Astrocyte (in vitro differentiated cells and primary cell): Measurements from ENCODE around the gene RAB36. TPM values are rescaled to one million over a fixed set of nuclear protein-coding genes. Genes with fewer than 3 reads are reported as not detected.

Experiments
- DNase-seq: peaks from one replicate; pipeline ENCODE4 v3.0.0-alpha.2; 2010; ENCODE audit warnings: low read depth
- FAIRE-seq: peaks from 2 replicates; lab custom pipeline; 2011; peaks lifted over from hg19 to GRCh38; lab: Jason Lieb, UNC
- H2AFZ ChIP-seq: 2 replicates; pipeline ENCODE4 v1.6.0; 2012; ENCODE audit warnings: low read depth, low read length, inconsistent platforms
- H3K27ac ChIP-seq: 2 replicates; pipeline ENCODE4 v1.5.1; 2011; ENCODE audit warnings: low read depth, low read length, inconsistent platforms
- H3K27me3 ChIP-seq: 2 replicates; pipeline ENCODE4 v1.6.0; 2011; ENCODE audit warnings: low read length, inconsistent platforms; ENCODE audit not compliant: insufficient read depth
- H3K36me3 ChIP-seq: 2 replicates; pipeline ENCODE4 v1.5.1; 2011; ENCODE audit warnings: low read length, inconsistent platforms; ENCODE audit not compliant: insufficient read depth
- H3K4me1 ChIP-seq: 2 replicates; pipeline ENCODE4 v1.5.1; 2011; ENCODE audit warnings: low read length, inconsistent platforms; ENCODE audit not compliant: insufficient read depth
- H3K4me2 ChIP-seq: 2 replicates; pipeline ENCODE4 v1.6.0; 2012; ENCODE audit warnings: low read length, inconsistent platforms
- H3K4me3 ChIP-seq: 2 replicates; pipeline ENCODE4 v1.5.1; 2011; ENCODE audit warnings: low read depth, mild to moderate bottlenecking, low read length, inconsistent platforms; ENCODE audit not compliant: insufficient read depth
- H3K79me2 ChIP-seq: 2 replicates; pipeline ENCODE4 v1.6.0; 2012; ENCODE audit warnings: mild to moderate bottlenecking, low read length, inconsistent platforms; ENCODE audit not compliant: insufficient read depth
- H3K9ac ChIP-seq: 2 replicates; pipeline ENCODE4 v1.6.0; 2012; ENCODE audit warnings: mild to moderate bottlenecking, low read length, inconsistent platforms
- H3K9me3 ChIP-seq: 2 replicates; pipeline ENCODE4 v1.5.1; 2012; ENCODE audit warnings: low read depth, mild to moderate bottlenecking, low read length, inconsistent platforms; ENCODE audit not compliant: insufficient read depth
- H4K20me1 ChIP-seq: 2 replicates; pipeline ENCODE4 v1.6.0; 2012; ENCODE audit warnings: low read length, inconsistent platforms; ENCODE audit not compliant: insufficient read depth
- H3K27ac Mint-ChIP-seq: one replicate; pipeline ENCODE4 v1.8.0; 2021; ENCODE audit warnings: mild to moderate bottlenecking, mixed read lengths; ENCODE audit not compliant: unreplicated experiment
- H3K27me3 Mint-ChIP-seq: one replicate; pipeline ENCODE4 v1.8.0; 2021; ENCODE audit warnings: low read depth, mixed read lengths; ENCODE audit not compliant: unreplicated experiment
- H3K36me3 Mint-ChIP-seq: one replicate; pipeline ENCODE4 v1.8.0; 2021; ENCODE audit warnings: low read depth, mixed read lengths; ENCODE audit not compliant: unreplicated experiment
- H3K4me1 Mint-ChIP-seq: one replicate; pipeline ENCODE4 v1.8.0; 2021; ENCODE audit warnings: low read depth, mixed read lengths; ENCODE audit not compliant: unreplicated experiment
- H3K4me3 Mint-ChIP-seq: one replicate; pipeline ENCODE4 v1.8.0; 2021; ENCODE audit warnings: mild to moderate bottlenecking, moderate library complexity, mixed read lengths; ENCODE audit not compliant: unreplicated experiment
- H3K9me3 Mint-ChIP-seq: one replicate; pipeline ENCODE4 v1.8.0; 2021; ENCODE audit warnings: mild to moderate bottlenecking, mixed read lengths; ENCODE audit not compliant: unreplicated experiment
- CTCF ChIP-seq: IDR thresholded peaks from 2 replicates; pipeline ENCODE4 v1.5.1; 2011; ENCODE audit warnings: low read depth, mild to moderate bottlenecking, inconsistent platforms, low read length, moderate library complexity; ENCODE audit not compliant: insufficient read depth
- EZH2 ChIP-seq: IDR thresholded peaks from 2 replicates; pipeline ENCODE4 v1.6.1; 2012; ENCODE audit warnings: mild to moderate bottlenecking, low read length, inconsistent platforms; ENCODE audit not compliant: insufficient read depth
- total RNA-seq: library from RNA; stranded (reverse); gene quantifications from 2 replicates; pipeline ENCODE4 v1.2.1, GENCODE V29; 2021

The RAB36 gene
- total RNA-seq, 1 donor from 2014 or later, result 5.2 TPM

DNA sequence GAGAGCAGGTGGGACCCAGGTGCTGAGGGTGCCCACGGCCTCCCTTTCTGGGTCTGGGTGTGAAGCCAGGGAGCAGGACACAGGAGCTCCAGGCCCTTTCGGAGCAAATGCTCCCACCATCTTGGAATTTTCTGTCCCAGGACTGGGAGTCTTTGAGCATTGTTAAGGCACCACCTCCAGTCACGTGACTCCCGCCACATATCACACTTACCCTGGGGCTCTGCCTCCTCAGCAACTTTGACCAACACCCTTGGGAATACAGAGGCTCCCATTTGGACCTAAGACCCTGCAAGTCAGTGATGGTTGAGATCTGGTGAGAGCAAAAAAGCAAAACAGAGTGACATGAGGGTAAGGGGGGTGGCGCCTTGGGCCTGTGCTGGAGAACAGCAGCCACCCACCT, 39.4 kb upstream of the RAB36 start:
- Mint-ChIP-seq H3K27me3 (peaks cover 37% of the 10 kb centered on the region), H3K9me3 (no peaks in the 10 kb centered on the region), H3K4me1 (no peaks in the 10 kb centered on the region), H3K4me3 (no peak overlapping the region), H3K36me3 (peaks cover 3% of the 10 kb centered on the region), H3K27ac (no peak overlapping the region)
- Histone ChIP-seq H3K4me3 (no peak overlapping the region), H4K20me1 (no peaks in the 10 kb centered on the region), H3K4me1 (no peaks in the 10 kb centered on the region), H3K9me3 (no peaks in the 10 kb centered on the region), H3K36me3 (no peaks in the 10 kb centered on the region), H3K79me2 (no peaks in the 10 kb centered on the region), H3K27ac (no peak overlapping the region), H3K9ac (no peak overlapping the region), H3K4me2 (no peak overlapping the region), H3K27me3 (no peaks in the 10 kb centered on the region), H2AFZ (no peak overlapping the region)
- no peak for TF ChIP-seq EZH2
- no peak for TF ChIP-seq CTCF
- no peak for DNase-seq
- no peak for FAIRE-seq

DNA sequence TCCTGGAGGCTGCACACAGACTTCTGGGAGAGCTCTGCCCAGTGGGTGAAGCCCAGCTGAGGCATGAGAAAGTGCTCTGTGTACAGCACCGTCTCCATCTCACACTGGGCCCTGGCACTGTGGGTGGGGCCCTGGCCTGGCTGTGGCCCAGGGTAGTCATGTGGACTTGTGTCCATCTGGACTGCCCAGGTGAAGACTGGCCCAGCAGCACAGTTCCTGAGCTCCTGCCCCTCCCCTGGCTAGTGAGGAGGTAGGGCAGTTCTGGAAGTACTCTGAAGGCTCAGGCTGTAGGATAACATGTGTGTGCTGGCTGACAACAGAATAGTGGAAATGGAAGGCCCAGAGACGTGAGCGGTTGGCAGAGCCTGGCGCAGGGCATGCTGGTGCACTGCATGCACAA, 38.9 kb upstream of the RAB36 start:
- Mint-ChIP-seq H3K4me3 (no peak overlapping the region), H3K9me3 (no peaks in the 10 kb centered on the region), H3K27me3 (peaks cover 39% of the 10 kb centered on the region), H3K27ac (no peak overlapping the region), H3K36me3 (peaks cover 3% of the 10 kb centered on the region), H3K4me1 (peaks cover 2% of the 10 kb centered on the region)
- no peak overlapping the region for H3K9ac ChIP-seq
- no peaks in the 10 kb centered on the region for H3K9me3 ChIP-seq
- TF ChIP-seq EZH2 (no peak), CTCF (no peak)
- no peaks in the 10 kb centered on the region for H3K79me2 ChIP-seq
- no peaks in the 10 kb centered on the region for H4K20me1 ChIP-seq
- no peak for DNase-seq
- H3K36me3 ChIP-seq, result no peaks in the 10 kb centered on the region
- H3K4me2 ChIP-seq, result no peak overlapping the region
- FAIRE-seq, result no peak
- H3K4me3 ChIP-seq, result no peak overlapping the region
- H2AFZ ChIP-seq, result no peak overlapping the region
- no peaks in the 10 kb centered on the region for H3K4me1 ChIP-seq
- no peaks in the 10 kb centered on the region for H3K27me3 ChIP-seq
- no peak overlapping the region for H3K27ac ChIP-seq

DNA sequence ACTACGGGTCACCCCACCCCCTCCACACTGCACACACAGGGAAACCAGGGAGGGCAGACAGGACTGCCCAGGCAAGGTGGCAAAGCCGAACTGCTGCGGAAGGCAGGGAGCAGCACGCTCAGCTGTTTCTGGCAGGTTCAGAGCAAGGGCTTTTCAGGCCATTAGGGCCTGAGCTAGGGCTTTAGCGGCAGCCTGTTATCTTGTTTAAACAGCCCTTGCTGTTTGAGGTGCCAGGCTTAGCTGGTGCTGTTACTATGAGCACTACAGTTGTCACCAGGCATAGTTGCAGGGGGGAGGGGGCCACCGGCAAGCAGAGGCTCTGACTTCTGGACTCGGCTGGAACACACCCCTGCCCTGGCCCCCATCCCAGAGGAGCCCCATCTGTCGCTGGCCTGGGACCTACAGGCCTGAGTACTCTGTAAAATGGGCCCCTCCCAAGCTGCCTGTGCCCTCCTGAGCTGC, 38.3 kb upstream of the RAB36 start:
- Histone ChIP-seq H3K9me3 (no peaks in the 10 kb centered on the region), H3K4me3 (no peak overlapping the region), H3K9ac (no peak overlapping the region), H3K4me2 (no peak overlapping the region), H3K36me3 (no peaks in the 10 kb centered on the region), H3K27ac (no peak overlapping the region), H3K27me3 (no peaks in the 10 kb centered on the region), H2AFZ (no peak overlapping the region), H4K20me1 (no peaks in the 10 kb centered on the region), H3K4me1 (no peaks in the 10 kb centered on the region), H3K79me2 (no peaks in the 10 kb centered on the region)
- peaks cover 37% of the 10 kb centered on the region for H3K27me3 Mint-ChIP-seq
- no peak overlapping the region for H3K4me3 Mint-ChIP-seq
- H3K9me3 Mint-ChIP-seq, result no peaks in the 10 kb centered on the region
- no peak for FAIRE-seq
- TF ChIP-seq EZH2, result no peak
- TF ChIP-seq CTCF, result no peak
- H3K36me3 Mint-ChIP-seq, result peaks cover 3% of the 10 kb centered on the region
- H3K27ac Mint-ChIP-seq, result no peak overlapping the region
- peaks cover 2% of the 10 kb centered on the region for H3K4me1 Mint-ChIP-seq
- no peak for DNase-seq
